Measurements from ENCODE around the gene DYNLL2.
"Not testable (repeated sequence)": the region's sequence is repeated elsewhere in the genome, so short reads cannot be mapped to it uniquely, and the experiment has no call there.

Gene DYNLL2

DNA sequence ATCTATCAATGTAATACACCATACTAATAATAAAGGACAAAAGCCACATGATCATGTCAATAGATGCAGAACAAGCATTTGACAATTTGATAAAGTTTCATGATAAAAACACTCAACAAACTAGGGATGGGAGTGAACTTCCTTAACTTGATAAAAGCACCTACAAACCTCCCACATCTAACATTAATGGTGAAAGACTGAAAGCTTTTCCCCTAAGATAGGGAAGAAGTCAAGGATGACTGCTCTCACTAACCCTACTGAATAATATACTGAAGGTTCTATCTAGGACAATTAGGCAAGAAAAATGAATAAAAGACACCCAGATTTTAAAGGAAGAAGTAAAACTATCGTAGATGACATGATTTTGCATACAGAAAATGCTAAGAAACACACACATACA lies 10.4 kb upstream of the DYNLL2 start:
- DNase-seq (ENCODE audit: low read depth in 2 of 2), result no peak

DNA sequence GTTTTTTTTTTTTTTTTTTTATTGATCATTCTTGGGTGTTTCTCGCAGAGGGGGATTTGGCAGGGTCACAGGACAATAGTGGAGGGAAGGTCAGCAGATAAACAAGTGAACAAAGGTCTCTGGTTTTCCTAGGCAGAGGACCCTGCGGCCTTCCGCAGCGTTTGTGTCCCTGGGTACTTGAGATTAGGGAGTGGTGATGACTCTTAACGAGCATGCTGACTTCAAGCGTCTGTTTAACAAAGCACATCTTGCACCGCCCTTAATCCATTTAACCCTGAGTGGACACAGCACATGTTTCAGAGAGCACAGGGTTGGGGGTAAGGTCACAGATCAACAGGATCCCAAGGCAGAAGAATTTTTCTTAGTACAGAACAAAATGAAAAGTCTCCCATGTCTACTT lies 10.0 kb upstream of the DYNLL2 start:
- not testable (repeated sequence) for DNase-seq (ENCODE audit: low read depth in 2 of 2)

GRCh38 chr17:58074406-58074805 lies 8.8 kb upstream of the DYNLL2 start:
- DNase-seq (ENCODE audit: low read depth in 2 of 2), result not testable (repeated sequence)

DNA sequence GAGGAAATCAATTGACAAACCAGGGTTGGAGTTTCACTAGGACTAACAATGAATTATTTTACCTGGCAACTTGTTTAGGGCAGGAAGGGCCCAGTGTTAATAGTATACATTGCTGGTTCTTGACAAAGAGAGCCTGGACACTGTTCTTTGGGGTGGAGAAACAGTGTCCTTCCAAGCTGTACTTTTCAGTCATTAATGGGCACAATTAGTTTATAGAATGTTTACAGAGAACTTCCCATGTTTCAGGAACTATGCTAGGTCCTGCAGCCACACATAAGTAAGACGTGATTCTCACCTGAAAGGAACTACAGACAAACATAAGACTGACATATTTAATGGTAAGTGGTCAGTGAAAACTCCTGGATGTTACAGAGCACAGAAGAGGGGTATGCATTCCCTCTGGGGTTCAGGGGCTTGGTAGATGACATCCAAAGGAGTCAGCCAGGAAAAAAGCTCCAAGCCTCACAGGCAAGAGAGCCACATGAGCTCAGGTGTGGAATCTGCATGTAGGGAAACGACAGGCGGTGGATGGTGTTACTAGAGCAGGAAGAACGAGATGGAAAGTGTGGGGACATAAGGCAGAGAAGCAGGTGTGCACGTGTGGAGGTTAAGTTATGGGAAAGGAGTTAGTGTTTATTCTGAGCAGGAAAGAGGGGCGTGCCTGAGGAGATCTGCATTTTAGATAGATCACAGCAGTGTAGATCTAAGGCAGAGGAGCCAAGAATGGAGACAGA lies 3.8 kb upstream of the DYNLL2 start:
- no peak for DNase-seq (ENCODE audit: low read depth in 2 of 2)

GRCh38 chr17:58081646-58082340 lies 1.4 kb upstream of the DYNLL2 start:
- no peak for DNase-seq (ENCODE audit: low read depth in 2 of 2)

DNA sequence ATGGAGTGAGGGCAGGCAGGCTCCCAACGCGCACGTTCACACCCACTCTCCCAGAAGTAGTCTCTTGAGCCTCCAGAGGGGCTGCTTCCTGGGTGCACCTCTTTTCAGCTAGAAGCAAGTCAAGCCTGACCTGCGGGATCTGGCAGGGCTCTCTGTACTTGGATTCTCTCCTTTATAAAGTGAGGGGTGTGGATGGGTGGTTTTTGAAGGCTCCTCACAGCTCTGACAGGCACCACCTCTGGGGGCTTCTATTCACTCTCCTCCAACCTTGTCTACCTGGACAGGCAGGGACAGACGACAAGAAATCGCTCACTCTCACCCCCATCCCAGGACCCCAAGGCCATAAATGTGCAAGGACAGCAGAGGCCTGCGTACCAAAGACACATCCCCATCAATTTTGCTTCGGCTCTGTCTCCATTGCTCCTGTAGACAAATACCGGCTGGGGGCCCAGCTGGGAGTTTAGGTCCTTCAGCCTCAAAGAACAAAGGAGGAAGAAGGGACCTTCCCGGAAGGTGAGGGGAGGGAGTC lies 814 bp upstream of the DYNLL2 start:
- no peak for DNase-seq (ENCODE audit: low read depth in 2 of 2)

DNA sequence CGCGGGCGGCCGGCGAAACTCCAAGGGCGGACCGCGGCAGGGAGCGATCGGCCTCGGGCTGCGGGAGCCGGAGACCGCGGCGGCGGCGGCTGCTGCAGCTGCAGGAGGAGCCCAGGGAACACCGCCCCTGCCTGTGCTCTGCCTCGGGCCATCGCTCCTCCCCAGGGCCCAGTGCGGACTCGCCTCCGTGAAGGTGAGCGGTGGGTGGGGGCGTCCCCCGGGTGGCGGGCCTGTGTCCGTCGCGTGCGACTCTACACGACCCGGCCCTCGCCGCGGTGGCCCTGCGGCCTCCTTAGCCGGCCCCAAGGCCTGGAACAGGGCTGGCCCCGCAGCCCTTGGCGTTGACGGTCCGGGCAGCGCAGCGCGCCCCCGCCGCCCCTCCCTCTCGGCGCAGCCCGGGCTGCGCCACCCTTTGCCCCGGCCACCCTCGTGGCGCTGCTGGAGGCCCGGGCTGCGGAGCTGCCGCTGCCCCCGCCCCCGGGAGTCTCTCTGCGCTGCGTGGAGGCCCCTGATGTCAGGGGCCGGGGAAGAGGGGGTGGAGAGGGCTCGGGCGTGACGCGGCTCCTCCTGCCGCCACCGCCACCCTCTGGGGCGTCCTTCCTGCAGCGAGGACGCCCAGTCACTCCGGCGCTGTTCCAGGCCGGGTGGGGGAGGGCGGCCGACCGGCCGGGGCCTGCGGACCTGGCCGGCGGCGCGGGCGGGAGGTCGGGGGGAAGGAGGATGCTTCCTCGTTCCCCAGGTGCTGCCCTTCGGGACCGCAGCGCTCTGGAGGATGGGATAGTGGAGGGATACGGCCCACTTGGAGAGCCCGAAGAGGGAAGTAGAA lies 485 bp downstream of the DYNLL2 start:
- peak; percentile 32 to 53 for DNase-seq (ENCODE audit: low read depth in 2 of 2)

GRCh38 chr17:58084317-58084981 lies 1.2 kb downstream of the DYNLL2 start:
- DNase-seq (ENCODE audit: low read depth in 2 of 2), result peak in 1 of 2 experiments; percentile 12

- DNase-seq (ENCODE audit: low read depth in 2 of 2), result no peak
These were observed 2.0 kb downstream of the DYNLL2 start for GRCh38 chr17:58085039-58085715.

GRCh38 chr17:58086953-58087352 lies 3.7 kb downstream of the DYNLL2 start:
- DNase-seq (ENCODE audit: low read depth in 2 of 2), result no peak

GRCh38 chr17:58088624-58089023 lies 5.4 kb downstream of the DYNLL2 start:
- DNase-seq (ENCODE audit: low read depth in 2 of 2), result no peak

DNA sequence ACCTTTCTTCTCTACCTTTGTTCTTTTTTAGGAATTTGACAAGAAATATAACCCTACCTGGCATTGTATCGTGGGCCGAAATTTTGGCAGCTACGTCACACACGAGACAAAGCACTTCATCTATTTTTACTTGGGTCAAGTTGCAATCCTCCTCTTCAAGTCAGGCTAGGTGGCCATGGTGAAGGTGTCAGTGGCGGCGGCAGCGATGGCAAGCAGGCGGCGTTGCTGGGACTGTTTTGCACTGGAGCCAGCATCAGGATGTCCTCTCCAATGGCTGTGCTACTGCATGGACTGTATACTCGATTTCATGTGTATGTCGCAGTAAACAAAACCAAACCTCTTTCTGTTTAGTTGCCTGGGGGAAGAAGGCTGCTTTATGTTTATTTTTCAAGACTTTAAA lies 5.9 kb downstream of the DYNLL2 start:
- DNase-seq (ENCODE audit: low read depth in 2 of 2), result no peak

DNA sequence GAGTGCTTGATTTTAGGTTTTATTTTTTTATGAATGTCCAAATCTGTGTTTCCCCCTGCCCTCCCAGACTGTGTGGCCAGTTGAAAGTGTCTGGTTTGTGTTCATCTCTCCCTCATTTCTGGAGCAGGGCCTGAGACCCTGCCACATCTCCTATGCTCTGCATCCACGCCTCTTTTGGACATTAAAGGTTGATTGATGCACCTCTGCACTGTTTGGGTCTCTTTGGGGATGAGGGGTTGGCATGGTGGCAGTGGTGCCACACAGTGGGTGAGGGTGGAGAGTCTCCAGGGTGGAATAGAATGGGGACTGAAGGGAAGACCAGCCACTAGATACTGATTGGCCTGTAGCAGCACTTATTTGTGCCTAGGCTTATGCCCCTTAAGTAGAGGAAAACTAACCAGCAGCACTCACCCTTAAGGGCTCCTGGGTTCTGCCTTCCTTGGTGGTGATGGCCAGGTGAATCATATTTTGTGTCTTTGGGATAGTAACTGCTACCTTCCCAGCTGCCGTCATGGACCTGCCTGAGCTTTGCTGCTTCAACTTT lies 7.9 kb downstream of the DYNLL2 start:
- no peak for DNase-seq (ENCODE audit: low read depth in 2 of 2)

GRCh38 chr17:58092101-58092796 lies 9.0 kb downstream of the DYNLL2 start:
- no peak for DNase-seq (ENCODE audit: low read depth in 2 of 2)

DNA sequence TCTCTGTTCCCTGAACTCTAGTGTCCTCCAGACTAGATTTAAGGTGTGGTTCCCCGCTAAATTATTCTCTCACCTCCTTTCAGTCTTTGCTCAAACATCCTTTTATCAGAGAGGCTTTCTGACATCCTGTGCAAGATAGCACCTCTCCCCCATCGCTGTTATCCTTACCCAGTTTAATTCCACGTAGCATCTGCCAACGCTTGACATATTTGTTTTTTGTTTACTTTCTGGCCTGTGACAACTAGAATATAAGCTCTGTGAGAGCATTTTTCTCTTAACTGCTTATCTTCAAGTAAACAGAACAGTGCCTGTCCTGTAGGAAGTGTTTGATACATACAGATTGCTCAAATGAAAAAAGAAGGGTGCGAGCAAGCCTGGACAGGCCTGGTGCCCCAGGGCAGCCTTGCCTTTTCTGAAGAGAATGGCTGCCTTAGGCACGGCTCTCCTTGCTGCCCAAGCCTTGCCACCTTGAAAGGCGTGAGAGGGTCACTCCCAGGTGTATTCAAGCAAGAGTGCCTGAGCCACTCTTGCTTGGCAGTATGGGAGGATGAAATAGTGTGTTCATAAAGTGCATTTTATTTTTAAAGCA lies 9.7 kb downstream of the DYNLL2 start:
- DNase-seq (ENCODE audit: low read depth in 2 of 2), result no peak

DNA sequence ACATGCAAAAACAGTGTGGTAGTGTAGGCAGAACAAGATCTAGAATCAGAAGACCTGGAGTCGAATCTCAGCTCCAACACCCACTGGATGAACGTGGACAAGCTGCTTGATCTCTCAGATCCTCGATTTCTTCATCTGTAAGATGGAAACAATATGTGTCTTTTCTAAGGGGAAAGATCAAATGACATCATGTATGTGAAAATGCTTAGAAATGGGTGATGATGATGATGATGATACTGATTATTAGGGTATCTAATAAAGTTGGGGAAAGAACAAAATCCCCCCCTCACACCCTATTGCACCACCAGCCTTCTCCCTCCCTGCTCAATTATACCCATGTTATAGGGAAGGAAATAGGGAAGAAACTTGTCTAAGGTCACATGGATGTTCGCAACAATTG lies 10.9 kb downstream of the DYNLL2 start:
- no peak for DNase-seq (ENCODE audit: low read depth in 2 of 2)

- no peak for DNase-seq (ENCODE audit: low read depth in 2 of 2)
These were observed 13.7 kb downstream of the DYNLL2 start for GRCh38 chr17:58096892-58097291.

GRCh38 chr17:58097384-58098088 lies 14.3 kb downstream of the DYNLL2 start:
- DNase-seq (ENCODE audit: low read depth in 2 of 2), result no peak

DNA sequence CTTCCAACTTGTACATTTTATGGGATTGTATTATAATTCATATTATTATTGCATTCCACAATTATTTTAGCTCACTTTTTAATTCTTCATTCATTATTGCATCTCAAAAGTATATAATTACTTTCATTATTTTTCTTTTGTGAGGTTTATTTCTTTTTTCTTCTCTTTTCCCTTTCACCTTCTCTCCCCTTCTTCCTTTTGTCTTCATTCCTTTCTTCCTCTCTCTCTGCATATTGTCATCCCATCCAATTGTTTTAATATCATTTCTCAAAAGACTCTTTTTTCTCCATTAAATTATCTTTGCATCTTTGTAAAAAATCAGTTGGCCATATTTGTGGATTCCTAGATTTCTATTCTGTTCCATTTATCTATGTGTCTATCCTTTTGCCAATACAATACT lies 17.3 kb downstream of the DYNLL2 start:
- DNase-seq (ENCODE audit: low read depth in 2 of 2), result no peak
